OCI-M1 (cell line): ENCODE data around the gene SLC2A4.
"Not testable (repeated sequence)": the region's sequence is repeated elsewhere in the genome, so short reads cannot be mapped to it uniquely, and the experiment has no call there.

Source experiments
- DNase-seq: peaks from one replicate; lab custom pipeline; 2025; lab: John Stamatoyannopoulos, UW

SLC2A4 gene

GRCh38 chr17:7324438-7324779 lies 42.9 kb downstream of the SLC2A4 start:
- no peak for DNase-seq

DNA sequence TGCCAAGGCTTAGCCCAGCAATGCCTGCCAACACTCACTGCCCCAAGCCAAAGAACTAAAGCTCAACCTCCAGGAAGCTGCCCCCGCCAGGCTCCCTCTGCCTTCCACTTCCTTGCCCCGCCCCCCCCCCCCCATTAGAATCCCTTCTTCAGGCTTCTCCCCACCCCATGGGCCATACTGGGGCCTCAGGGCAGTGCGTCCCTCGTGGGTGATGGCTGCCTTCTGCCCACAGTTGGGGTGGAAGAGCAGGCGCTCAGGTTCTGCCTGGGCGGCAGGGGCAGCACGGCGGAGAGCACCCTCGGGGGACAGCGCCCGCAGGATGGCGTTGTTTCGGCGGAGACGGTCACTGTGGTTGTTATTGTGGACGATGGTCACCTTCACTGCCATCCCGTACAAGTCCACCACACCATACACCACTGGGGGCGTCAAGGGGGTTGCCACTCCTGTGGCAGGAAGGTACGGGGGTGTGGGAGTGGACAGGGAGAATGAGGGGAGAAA lies 43.6 kb downstream of the SLC2A4 start:
- no peak for DNase-seq

GRCh38 chr17:7326186-7326585 lies 44.7 kb downstream of the SLC2A4 start:
- no peak for DNase-seq

DNA sequence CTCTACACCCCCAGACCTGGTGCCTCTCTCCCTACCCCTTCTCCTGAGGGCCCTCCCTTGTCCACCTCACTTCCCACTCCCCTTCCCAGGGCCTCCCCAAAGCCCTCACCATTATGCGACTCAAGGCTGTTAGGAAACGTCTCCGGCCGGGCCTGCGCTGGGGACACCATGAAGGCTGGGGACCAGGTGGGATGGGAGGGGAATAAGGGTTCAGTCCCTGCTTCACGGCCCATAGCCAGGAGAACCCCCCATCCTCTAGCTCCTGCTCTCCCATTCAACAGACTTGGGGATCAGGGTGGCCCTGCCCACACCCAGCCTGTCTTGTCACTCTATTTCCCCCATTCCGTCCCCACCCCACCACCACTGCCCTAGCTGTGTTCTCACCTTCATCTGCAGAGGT lies 45.5 kb downstream of the SLC2A4 start:
- no peak for DNase-seq

- DNase-seq: no peak
Measured at GRCh38 chr17:7327501-7327900, 46.0 kb downstream of the SLC2A4 start.

DNA sequence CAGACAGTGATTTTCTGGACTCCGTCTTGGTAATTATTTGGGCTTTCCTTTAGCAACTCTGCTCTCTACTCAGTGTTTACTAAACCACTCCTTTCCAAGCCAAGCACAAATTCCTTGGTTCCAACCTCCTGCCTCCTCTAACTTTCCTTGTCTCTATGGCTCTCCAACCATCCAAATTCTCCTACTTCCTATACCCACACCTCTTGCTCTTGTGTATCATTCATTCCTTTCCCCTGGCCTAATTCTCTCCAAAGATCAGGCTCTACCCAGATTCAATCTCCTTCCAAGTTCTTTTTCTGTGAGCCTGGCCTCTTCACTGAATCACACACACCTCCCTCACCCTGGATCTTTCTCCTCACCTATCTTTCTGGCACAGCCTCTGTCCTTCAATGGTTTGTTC lies 46.5 kb downstream of the SLC2A4 start:
- DNase-seq: no peak

DNA sequence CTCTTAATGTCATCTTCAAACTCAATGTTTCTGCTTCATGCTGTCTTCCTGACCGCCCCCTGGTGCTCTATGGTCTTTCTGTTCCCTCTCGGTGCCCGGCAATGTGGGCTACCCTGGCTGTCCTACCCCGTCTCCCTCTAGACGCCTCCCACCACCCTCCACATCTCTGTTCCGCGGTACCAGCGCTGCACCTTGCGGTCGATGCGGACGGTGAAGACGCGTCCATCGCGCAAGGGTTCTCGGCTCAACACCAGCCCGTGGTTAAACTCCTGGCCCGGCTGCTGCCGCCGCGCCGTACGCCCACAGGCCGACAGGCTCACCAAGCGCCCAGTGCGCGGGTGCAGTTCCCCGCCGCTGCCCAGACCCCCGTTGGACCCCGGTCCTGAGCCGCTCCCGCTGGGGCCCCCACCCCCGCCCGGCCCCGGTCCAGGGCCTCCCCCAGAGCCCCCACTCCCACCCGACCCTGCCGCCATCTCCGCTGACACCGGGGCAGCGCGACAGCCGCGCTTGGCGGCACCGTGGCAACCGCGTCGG lies 47.4 kb downstream of the SLC2A4 start, which contains the start of gene NEURL4:
Gene NEURL4, minus strand, starts transcription at position 496 of the 534 bp plus-strand sequence. Its CDS starts 23 bp downstream, at position 473.
- peak; percentile 74 for DNase-seq

DNA sequence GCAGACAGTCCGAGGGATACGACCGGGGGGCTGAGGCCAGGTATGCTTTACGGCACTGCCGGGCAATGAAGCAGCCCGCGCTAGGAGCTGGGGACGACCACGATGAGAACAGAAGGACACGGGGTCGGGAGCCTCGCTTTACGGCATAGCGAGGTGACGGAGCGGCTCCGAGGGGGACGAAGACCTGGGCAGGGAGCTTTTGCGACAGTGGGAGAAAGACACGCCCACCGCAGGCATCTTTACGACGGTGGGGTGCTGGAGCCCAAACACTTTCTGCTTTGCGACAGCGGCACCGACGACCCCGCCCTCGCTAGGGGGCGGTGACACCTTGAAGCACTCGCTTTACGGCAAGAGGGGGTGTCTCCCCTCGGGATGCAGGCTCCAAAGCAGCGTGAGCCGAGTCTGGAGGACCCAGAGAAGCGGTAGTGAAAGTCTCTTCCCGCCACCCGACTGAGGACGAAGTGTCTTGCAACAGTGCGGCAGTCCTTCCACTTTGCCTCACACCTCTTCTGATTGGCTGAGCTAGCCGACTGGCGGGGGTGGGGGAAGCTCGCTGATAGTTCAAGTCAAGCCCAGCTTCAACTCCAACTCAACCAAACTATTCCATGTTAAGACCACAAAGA lies 48.0 kb downstream of the SLC2A4 start:
- peak; percentile 99 for DNase-seq

DNA sequence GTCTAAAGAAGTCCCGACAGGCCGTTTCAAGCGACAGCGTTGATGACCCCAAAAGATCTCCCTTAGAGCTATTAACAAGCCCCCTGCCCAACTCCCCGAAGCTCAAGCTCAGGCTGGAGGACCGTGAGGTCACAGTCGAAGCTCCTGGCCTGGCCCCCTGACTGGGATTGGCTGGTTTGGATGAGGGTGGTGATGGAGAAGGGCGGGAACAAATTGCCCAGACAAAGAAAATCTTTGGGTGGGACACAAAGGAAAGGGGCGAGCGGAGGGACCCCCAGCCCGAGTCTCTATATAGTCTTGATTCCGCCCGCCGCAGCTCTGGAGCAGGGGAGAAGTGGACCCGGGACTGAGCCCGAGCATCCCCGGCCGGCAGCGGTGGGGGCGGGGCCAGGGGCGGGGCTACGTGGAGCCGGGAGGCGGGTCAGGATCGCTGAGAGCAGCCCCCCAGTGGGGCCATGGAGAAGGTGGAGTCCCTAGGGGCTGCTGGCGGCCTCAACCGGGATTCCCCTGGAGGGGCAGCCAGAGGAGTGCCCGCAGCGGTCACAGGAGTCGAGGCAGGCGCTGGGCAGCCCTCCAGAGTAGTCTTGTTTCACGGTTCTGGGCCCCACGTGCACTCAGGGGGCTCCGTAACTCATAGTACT lies 48.6 kb downstream of the SLC2A4 start:
- DNase-seq: peak; percentile 95

DNA sequence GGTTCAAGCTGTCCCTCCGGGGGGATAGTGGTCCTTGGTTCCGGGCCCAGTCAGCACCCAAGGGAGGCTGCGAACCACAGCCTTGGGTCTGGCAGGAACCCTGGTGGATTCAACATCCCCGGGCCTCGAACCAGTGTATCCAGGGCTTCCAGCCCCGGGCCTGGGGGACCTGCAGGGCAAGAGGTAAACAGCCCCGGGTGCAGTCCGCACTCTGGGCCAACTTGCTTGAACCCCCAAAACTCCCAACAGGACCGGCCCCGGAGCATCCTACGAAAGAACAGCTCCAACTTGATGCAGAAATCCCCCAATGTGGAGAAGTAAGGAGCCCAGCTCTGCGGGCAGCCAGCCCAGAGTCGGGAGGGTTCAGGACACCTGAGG lies 49.1 kb downstream of the SLC2A4 start:
- DNase-seq: no peak

- peak; percentile 53 for DNase-seq
Measured at GRCh38 chr17:7332111-7332510, 50.6 kb downstream of the SLC2A4 start.

DNA sequence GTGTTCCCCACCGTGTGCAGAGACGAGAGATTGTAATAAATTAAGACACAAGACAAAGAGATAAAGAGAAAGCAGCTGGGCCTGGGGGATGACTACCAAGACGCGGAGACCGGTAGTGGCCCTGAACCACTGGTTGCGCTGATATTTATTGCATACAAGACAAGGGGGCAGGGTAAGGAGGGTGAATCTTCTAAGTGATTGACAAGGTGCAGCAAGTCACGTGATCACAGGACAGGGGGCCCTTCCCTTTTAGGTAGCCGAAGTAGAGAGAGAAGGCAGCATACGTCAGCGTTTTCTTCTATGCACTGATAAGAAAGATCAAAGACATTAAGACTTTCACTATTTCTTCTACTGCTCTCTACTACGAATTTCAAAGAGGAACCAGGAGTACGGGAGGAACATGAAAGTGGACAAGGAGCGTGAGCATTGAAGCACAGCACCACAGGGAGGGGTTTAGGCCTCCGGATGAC lies 51.1 kb downstream of the SLC2A4 start:
- DNase-seq: peak; percentile 93

GRCh38 chr17:7334938-7335538 lies 53.5 kb downstream of the SLC2A4 start:
- DNase-seq: no peak

DNA sequence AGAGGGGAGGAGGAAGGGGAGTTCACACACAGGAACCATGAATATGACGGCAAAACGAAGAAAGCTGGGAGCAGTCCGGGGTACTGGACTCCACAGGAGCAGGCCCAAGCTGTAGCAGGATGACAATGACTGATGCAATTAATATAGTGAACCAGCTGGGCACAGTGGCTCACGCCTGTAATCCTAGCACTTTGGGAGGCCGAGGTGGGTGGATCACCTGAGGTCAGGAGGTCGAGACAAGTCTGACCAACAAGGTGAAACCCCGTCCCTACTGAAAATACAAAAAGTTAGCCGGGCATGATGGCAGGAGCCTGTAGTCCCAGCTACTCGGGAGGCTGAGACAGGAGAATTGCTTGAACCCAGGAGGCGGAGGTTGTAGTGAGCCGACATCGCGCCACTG lies 54.2 kb downstream of the SLC2A4 start:
- not testable (repeated sequence) for DNase-seq

GRCh38 chr17:7336240-7337175 lies 55.0 kb downstream of the SLC2A4 start, which contains the start of gene ACAP1:
Gene ACAP1 (plus strand): TSS chr17:7336529. CDS start chr17:7336735, 206 bp downstream.
- peak; percentile 34 for DNase-seq

DNA sequence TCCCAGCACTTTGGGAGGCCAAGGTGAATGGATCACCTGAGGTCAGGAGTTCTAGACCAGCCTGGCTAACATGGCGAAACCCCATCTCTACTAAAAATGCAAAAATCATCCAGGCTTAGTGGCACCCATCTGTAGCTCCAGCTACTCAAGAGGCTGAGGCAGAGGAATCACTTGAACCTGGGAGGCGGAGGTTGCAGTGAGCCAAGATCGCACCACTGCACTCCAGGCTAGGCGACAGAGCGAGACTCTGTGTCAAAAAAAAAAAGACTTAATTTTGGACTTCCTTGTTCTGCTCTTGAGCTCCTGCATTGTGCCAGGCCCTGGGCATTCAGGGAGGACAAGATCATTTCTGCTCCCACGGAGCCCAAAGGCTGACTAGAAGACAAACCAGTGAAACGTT lies 56.1 kb downstream of the SLC2A4 start:
- DNase-seq: not testable (repeated sequence)
